Measurements from ENCODE around the gene GZF1.

DNA sequence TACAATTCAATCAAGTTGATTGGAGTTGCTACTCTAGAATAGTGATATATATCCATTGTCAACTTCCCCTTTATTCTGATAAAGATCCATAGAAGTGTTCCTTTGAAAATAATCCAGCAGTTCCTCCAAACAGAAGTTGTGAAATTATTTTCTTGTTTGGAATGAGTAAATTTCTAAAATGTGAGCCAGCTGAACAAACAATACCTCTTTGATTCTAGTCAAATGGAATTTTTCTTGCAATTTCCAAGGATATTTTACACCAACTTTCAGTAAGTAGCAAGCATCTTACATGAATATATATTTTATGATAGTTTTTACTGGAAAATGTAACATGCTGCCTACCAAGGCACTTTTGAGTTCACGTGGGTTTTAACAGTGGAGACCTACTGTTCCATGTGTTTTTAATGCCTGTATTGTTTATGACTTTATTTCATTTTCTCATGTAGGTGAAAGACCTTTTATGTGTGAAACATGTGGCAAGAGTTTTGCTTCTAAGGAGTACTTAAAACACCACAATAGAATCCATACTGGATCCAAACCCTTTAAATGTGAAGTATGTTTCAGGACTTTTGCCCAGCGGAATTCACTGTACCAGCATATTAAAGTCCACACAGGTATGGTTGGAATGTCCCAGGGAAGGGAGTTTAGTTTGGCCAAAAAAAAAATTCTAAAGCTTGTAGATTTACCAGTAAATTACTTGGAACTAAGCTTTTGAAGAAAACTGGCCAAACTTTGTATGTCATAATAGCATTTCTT lies 6.5 kb downstream of the GZF1 start:
- TF ChIP-seq, protein P1, sequence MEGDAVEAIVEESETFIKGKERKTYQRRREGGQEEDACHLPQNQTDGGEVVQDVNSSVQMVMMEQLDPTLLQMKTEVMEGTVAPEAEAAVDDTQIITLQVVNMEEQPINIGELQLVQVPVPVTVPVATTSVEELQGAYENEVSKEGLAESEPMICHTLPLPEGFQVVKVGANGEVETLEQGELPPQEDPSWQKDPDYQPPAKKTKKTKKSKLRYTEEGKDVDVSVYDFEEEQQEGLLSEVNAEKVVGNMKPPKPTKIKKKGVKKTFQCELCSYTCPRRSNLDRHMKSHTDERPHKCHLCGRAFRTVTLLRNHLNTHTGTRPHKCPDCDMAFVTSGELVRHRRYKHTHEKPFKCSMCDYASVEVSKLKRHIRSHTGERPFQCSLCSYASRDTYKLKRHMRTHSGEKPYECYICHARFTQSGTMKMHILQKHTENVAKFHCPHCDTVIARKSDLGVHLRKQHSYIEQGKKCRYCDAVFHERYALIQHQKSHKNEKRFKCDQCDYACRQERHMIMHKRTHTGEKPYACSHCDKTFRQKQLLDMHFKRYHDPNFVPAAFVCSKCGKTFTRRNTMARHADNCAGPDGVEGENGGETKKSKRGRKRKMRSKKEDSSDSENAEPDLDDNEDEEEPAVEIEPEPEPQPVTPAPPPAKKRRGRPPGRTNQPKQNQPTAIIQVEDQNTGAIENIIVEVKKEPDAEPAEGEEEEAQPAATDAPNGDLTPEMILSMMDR (IDR thresholded peaks at IDR 0.05; ENCODE audit: insufficient read depth, low read depth, low read length): no peak
- no peak for TF ChIP-seq EZH2 (IDR thresholded peaks at IDR 0.05; ENCODE audit: insufficient read depth, low read length)

Data from astrocyte (in vitro differentiated cells and primary cell).